Activated CD8-positive, alpha-beta memory T cell treated with anti-CD3 and anti-CD28 coated beads, Interleukin-2, amount 50 U/mL, for 1 hour (primary cell): ENCODE data around the gene FLAD1.

ENCODE experiments used
- DNase-seq: peaks from one replicate; pipeline ENCODE4 v3.0.0-alpha.2; 2020; ENCODE audit errors: extremely low read depth

Gene FLAD1

GRCh38 chr1:154982897-154983648 is at the start of gene FLAD1:
TSS of gene FLAD1 (plus strand) at chr1:154983344. CDS start at chr1:154983695, 351 bp downstream.
- peak; percentile 90 for DNase-seq

- DNase-seq = no peak
Measured at GRCh38 chr1:154934358-154934948, 48.7 kb upstream of the FLAD1 start.

DNA sequence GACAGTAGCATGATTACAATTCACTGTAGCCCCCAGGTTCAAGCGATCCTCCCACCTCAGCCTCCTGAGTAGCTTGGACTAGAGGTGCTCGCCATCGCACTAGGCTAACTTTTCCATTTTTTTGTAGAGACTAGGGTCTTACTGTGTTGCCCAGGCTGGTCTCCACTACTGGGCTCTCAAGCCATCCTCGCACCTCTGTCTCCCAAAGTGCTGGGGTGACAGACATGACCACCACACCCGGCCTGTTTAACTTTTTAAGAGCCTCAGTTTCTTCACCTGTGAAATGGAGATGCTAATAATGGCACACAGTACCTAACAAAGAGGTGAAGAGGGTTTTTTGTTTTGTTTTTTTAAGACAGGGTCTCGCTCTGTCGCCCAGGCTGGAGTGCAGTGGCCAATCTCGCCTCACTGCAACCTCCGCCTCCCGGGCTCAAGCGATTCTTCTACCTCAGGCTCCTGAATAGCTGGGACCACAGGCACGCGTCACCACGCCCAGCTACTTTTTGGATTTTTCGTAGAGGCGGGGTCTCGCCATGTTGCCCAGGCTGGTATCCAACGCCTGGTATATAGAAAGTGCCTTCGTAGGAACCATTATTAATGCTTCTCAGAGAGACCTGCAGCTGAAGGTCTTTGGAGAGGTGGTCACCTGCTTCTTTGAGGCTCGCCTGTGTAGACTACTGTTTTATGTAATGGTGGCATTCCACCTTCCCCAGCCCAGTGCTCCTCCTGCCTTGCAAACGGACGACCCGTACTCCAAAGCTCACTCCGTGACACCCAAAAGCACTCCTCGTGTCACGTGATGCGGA is 47.2 kb upstream of the FLAD1 start:
- DNase-seq = no peak

DNA sequence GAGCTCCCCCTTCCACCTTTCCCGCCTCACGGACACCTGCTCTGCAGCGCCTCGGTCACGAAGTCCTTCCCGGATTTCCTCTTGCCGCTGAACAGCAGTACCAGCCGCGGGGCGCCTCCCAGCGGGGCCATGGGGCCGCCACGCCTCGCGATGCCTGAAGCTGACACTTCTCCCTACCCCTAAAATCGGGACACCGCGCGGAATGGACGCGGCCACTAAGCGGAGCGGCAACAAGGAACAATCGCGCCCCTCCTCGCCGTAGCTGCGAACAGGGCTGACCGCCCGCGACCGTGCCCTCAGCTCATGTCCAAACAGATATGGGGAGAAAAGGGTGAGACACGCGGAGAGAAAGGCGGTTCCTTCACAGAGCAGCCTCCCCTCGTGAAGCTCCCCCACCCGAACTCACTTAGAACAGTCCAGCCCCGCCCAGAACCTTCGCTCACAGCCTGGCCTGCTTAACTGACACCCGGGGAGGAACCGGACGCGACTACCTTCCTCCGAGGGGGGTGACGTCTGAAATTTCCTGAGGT is 46.5 kb upstream of the FLAD1 start, which contains the start of gene PMVK:
PMVK (minus strand) TSS at position 165 of the 530 bp plus-strand sequence; CDS start at position 131, 34 bp downstream.
- peak; percentile 94 for DNase-seq

DNA sequence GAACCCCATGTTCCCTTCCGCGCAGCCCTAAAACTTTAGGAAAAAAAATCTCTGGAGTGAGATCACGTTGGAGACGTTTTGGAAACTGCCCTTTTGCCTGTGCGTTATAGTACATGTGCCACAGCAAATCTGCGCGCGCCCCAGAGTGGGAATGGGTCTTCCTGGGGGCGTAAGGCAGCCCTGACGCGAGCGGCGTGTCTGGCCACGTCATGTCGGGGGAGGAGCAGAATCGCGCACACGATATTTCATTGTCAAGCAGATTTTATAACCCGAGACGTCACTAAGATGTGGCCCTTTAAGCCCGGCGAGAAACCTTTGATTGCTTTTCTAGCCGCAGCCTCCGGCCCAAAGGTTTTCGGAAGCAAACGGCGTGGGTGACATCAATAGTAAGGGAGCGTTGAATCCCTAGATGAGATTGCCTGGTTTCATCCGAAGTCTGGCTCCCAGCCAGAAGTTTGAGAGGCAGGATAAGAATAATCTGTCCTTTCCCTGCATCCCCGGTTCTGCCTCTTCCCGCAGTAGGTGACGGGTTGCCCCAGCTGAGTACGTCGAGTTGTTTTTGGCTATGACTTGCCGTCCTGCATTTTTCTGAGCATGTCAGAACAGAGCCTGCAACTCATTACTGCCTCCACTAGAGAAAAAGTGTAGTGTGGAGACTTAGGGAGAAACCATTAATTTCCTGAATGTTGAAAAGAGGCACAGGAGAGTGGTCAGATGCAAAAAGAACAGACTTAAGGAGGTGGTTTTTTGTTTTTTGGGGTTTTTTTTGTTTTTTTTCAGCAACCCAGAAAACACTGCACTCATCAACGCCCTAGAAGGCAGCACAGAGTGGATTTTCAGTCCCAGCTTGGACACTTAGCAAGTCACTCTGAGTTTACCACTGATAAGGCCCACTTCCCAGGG is 45.8 kb upstream of the FLAD1 start:
- peak; percentile 78 for DNase-seq

- DNase-seq = no peak
Measured at GRCh38 chr1:154937988-154938386, 45.2 kb upstream of the FLAD1 start.

- no peak for DNase-seq
Measured at GRCh38 chr1:154938604-154939399, 44.3 kb upstream of the FLAD1 start.

GRCh38 chr1:154940213-154940560 is 43.0 kb upstream of the FLAD1 start:
- DNase-seq = no peak

GRCh38 chr1:154940651-154941194 is 42.4 kb upstream of the FLAD1 start:
- no peak for DNase-seq

- DNase-seq = no peak
Measured at GRCh38 chr1:154941333-154942013, 41.7 kb upstream of the FLAD1 start.

- no peak for DNase-seq
Measured at GRCh38 chr1:154943649-154944400, 39.3 kb upstream of the FLAD1 start.

- DNase-seq = no peak
Measured at GRCh38 chr1:154944401-154945159, 38.6 kb upstream of the FLAD1 start.

GRCh38 chr1:154945160-154945961 is 37.8 kb upstream of the FLAD1 start:
- DNase-seq = no peak

DNA sequence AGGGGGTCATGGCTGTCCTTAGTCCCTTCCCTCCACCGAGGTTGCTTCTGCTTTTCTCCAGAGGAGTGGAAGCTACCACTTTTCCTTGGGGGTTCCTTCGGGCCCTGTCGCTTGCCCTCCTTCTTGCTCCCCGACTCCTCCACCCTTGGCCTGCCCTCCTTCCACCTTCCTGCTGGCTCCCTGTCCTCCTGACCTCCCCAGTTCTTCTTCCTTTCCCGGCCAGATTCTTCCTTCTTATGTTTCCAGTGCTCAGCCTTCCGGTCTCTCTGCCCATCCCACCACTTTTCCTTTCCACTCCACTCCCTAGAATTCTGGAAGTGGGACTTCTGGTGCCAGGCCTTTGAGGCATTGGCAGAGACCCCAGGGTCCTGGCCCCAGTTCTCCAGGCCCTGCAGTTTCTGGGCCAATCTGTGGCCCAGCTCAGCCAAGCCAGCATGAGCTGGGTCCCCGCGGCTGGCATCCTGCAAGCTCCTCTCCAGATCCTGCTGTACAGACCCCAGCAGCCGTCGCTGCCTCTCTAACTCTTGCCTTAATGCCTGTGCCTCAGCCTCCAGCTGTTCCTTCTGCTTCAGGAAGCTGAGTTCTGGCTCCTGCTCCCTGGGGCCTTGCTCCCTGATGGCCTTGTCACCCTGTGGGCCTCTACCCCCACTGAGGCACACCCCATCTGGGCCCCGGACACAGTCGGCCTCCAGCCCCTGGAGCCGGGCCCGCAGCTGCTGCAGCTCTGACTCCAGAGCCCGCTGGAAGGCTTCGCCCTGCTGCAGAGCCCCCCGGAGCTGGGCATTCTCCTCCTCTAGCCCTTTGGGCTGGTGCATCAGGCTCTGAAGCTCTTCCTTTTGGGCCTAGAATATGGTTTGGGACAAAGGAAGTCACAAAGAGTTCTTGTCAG is 36.9 kb upstream of the FLAD1 start:
- no peak for DNase-seq

- DNase-seq = no peak
Measured at GRCh38 chr1:154948079-154948478, 35.1 kb upstream of the FLAD1 start.
